Femur (tissue), 1 donor: ENCODE data around the gene VPS37C.

Source experiments
- DNase-seq: peaks from one replicate; pipeline ENCODE4 v3.0.0-alpha.2; 2017

Gene VPS37C

DNA sequence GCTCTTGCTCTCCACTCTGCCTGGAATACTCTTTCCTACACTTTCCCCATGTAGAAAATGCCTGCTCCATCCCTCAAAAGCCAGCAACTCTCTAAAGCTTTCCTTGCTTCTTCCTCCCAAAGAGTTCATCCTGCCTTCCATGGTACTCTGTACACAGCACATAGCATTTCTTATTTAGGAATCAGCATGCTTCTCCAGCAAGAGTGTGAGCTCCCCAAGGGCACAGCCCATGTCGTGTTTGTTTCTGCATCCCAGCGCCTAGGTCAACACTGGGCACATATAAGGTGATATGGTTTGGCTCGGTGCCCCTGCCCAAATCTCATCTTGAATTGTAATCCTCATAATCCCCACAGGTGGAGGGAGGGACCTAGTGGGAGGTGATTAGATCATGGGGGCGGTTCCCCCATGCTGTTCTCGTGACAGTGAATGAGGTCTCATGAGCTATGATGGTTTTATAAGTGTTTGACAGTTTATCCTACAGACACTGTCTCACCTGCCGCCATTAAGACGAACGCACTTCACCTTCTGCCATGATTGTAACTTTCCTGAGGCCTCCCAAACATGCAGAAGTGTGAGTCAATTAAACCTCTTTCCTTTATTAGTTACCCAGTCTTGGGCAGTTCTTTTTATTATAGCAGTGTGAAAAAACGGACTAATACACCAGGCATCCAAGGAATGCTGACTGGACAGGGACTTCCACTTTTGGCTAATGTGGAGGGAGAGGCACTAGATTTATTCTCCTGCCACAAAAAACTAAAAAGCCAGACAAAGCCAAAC is 8.2 kb downstream of the VPS37C start:
- DNase-seq: no peak

DNA sequence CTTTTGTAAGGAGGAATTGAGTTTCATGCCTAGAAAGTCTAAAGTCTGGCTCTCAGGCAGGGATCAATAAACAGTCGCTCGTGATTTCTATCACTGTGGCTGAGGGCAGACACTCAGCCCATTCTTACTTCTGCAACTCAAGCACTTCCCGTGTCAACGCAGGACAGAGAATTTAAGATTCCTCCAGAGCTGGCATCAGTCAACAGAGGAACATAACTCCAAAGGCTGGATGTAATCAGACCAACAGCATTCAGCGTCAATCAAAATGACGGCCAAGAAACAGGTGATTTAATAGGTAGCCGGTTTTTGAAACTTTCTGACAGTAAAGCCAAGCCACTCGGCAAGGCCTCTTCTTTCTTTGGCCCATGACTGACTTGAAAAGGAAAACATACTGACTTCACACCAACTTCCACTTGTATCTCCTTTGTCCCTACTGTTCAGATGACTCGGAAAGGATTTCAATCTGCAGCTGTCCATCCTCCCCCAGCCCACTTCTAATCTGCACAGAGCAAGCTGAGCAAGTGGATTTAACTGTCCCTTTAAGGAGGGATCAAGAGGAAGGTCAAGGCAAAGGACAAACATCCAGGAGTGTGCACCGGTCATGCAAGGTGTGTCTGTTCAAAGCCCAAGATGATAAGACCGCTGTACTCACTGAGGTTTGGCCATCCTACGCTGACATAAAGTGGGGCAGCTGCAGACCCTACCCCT is 9.5 kb downstream of the VPS37C start:
- DNase-seq: no peak

DNA sequence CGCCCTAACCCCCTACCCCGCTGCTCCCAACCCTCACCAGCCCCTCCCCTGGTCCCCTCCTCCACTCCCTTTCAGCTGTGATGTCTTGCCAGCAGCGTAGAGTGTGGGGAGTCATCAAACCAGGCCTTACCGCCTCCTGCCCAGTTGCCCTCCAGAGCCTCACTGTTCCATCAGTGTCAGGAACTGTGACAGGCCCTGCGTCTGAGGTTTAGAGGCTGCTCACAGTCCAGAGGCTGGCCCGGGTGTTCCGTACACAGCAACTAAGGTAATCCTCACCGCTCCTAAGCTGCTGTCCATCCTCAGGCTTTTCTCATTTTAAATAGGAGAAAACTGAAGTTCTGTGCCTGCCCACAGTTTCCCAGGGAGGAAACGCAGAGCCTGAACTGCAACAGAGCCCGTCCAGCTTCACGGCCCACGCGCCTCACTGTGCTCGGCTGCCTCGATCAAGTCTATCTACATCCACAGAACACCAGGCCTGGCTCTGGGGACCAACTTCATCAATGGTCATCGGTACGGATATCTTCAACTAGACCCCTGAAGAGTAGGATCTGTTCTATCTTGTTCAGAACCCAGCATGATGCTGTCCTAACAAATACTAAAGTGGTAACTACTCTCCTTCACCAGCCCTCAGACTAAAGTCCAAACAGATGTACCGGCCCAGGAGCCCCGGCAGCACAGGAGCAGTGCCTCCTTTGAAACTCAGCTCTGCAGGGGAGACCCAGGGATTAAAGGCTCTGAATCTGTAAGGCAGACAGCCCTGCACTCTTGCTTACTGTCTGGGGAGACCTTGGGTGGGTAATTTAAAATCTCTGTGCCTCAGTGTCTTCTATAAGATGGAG is 10.3 kb downstream of the VPS37C start:
- DNase-seq: no peak

DNA sequence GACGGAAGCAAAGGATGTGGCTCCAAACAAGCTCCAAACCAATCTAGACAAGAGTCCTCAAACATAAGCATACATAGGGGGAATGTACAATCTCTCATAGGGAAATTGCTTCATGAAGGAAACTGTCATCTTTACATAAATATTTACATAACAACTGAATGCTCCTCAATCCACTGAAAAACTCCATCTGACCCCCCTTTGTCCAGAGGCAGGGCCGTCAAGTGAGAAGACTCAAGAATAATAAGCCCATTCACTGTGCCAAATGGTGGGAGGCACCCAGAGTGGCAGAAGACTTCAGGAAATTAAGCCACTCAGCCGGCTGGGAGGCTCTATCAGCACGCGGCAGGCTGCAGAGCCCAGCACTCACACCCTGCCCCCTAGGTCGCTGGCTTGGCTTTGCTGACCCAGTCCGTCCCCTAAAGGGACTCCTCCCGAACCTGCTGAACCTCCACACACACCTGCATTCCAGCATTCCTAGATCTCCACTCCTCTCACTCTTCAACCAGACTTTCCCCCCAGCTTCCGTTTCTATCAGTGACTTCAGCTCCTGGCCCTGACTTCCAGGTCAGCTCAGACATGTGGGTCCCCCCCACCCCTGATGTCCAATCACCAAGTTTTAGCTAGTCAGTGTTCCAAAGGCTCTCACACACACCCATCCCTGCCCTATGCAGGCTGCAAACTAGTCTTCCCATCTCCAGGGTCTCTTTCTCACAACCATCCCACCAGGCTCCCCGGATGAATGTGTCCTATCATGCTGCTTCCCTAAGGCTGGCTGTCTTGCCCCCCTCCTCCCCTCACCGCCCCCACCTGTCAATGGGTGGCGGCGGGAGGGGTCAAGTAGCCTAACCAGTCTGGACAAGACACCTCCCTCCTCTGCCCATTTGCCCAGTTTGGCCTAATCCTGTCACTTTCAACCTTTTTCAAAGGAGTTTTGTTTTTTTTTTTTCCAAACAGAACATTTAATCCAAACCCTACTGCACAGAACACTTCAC is 11.3 kb downstream of the VPS37C start:
- no peak for DNase-seq

DNA sequence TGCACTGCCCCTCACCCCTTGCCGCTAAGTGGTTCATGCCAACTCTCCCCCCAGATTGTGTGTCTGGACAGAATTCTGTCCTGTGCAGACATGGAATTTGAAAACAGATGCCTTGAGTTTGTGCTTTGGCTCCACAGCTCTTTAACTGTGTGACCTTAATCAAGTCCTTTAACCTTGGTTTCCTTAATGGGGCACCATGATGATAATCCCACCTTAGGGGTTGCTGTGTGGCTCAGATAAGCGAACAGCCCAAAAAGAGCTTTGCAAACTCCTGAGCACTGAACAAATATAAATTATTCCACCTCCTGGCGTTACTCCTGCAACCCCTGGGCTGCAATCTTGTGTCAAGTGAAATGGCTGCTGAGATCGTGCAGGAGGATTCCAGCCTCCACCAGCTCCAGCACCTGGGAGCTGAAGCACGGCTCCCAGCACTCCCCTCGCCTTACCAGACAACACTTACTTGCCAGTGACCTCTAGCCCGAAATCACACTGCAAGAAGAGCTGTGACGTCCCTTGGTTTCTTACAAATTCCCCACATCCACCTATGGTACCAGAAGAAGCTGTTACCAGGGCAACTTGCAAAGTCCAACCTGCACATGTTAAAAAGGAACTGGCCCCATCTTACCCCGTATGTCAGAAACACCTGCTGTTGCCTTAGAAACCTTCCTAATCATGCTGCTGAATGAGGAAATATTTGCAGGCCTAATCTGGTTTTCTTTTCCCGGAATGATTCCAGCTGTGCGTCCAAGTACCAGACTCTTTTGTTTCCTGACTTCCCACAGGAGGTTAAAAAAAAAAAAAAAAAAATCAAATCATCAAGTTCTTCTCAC is 13.2 kb downstream of the VPS37C start:
- no peak for DNase-seq

DNA sequence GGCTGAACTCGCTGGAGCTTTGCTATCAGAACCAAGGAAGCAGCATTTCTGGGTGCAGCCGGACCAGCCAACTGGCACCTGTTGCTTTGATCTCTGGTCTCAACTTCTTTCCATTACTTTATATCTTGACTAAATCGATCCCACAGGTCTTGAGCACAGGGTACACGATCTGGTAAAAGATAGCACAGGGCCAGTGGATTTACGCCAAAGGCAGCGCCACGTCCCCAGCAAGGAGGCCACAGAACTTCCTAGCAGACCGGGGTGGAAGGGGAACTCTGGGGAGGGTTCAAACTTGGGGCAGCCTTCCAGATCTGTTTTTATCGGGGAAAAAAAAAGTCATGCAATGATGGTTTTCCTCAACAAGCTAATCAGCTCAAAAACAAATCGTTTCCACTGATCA is 14.0 kb downstream of the VPS37C start:
- DNase-seq: no peak

DNA sequence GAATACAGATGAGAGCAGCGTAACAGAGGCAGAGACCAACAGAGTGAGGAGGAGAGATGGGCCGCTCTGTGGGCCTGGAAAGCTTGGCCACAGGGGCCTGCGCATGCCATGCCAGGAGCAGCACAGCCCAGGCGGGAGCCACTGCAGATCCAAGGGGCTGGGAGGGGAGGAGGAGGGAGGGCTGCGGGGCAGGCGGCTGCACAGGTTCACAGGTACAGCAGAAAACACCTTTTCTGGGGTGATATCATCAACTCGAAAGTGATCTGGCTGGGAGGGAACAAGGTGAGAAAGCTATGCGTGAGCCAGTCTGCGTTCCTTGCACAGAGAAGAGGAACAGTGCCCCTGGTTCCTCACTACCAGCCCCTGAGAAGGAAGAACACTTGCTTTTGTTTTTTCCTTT is 14.8 kb downstream of the VPS37C start:
- no peak for DNase-seq

DNA sequence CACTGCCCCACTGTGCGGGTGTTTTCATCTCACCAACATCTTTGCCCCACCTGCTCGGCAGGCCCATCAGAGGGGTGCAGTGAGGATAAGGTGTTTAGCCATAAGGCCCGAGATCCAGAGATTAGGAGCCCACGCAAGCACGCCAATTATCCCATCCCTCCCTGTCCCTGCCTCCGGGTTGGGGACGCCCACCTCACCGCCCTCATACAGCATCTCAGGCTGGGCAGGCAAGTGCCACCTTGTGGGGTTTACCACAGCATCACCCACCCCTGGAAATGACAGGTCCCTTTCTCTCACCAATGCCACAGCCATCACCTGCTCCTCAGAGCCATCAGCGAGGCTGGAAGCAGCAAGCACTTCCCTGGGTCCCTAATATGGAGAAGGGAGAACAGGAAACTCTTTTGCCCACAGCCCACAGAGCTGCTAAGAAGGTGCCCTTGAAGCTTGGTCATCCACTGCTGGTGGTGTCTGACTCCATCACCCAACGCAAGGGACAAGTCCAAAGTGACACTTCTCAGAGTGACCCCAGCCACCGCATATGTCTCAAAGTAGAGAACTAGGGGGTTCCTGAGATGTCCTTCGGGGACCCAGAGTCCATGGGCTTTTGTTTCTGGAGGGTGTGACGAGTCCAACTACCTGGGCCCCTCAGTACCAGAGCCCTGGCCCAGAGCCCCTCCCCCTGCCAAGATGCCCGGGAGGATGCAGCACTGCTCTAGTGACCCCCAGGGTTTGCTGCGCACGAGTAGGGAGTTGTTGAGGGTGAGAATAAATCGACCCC is 15.8 kb downstream of the VPS37C start:
- no peak for DNase-seq

DNA sequence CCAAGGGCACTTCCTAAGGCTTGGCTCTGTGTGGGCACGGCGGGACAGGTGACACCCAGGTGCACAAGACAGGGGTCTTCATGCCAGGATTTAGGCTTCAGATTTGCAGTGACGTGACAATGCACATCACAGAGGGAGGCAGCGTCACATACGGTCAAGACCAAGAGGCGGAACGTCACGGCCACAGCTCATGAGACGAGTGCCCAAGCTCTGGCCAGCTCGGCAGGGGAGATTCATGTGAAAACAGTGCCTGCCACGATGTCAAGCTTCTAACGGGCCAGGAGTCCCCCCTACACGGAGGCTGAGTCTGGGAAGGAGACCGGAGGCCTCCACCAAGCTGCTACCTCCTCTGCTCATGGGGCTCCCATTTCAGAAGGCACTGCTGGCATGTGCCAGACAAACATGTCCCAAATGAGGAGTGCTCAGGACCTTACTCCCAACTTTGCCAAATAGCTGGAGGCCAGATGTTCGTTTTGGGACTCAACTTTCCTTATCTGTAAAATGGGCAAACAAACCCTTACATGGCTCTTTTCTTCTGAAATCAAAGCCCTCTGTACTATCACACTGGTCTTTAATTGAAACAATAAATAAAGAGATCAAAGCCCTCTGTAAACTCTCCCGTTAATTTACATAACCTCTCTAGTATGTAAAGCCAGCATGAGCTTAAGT is 16.6 kb downstream of the VPS37C start:
- no peak for DNase-seq

DNA sequence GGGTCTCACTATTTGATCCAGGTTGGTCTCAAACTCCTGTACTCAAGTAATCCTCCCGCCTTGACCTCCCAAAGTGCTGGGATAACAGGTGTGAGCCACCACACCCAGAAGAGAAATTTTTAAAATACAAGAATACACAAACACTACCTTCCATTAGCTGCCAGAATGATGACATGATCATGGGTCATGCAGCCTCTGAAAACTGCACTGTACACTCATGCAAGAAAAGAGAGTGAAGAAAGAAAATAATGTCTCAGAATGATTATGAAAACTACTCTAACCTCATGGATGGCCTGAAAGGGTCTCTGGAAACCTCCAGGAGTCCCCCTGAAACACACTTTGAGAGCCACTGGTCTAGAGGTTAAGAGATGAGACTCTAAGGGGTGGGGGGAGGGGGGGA is 18.8 kb downstream of the VPS37C start:
- DNase-seq: no peak

DNA sequence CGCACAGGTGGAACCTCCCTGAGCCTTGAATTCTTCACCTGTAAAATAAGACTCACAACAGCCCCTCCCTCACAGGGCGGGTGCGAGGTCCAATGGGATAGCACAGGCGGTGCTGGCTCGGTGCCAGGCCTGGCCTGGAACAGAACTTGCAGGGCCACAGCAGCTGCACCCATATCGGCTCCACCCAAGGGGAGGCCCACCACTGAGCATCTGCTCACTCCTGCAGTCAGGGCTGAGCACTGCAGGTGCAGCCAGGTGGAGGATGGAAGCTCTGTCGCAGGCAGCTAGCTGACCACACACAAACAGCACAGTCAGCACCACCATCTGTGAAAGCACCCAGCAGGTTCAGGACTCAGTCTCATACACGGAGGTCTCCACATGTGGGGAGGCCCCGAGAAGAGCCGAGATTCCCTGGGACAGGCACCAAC is 19.6 kb downstream of the VPS37C start:
- DNase-seq: peak; percentile 55

DNA sequence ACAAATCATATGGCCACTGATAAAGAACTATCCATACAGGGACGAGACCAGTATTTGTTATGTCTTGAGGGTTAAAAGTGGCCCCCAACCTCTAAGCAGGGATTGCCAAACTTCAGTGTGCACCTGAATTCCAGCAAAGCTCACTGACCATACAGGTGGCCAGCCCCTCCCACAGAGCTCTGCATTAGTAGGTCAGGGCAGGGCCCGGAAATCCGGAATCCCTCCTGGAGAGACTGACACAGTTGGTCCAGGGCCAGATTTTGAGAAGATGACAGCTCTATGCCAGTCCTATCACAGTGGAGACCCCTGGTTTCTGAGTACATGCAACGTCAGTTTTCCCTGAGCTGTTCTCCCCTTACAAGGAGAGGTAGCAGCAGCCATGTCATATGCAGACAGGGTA is 20.8 kb downstream of the VPS37C start:
- DNase-seq: no peak

DNA sequence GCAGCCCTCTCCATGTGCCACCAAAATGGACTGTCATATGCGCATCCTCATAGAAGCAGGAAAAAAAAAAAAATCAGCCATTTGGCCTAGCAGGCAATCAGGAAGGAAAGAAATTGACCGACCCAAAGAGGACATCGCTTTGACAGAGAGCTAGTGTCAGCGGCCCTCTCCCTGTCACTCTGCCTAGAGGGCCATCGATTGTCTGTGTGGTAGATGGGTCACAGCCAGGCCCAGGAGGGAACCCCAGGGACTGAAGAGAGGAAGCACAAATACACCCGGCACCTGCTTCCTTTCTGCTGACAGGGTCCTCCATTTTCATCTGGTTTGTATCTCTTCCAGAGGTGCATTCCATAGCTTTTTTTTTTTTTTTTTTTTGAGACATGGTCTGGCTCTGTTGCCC is 21.8 kb downstream of the VPS37C start:
- DNase-seq: no peak

DNA sequence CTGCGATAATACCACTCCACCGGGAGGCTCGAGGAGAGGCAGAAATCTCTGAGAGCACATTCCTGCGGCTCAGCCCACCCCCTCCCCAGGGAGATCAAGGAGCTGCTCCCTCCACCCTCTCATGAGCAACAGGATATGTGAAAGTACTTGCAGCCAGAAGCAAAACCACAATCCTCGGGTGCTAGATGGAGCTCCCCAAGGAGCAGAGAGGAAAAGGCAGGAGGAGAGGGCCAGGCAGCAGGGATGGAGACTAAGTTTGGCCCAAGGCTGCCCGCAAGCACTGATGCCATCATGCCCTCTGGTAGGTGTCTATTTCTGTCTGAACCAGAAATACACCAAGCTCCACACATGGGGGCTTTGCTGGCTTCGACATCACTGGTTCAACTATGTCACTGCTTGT is 22.3 kb downstream of the VPS37C start:
- peak; percentile 43 for DNase-seq

DNA sequence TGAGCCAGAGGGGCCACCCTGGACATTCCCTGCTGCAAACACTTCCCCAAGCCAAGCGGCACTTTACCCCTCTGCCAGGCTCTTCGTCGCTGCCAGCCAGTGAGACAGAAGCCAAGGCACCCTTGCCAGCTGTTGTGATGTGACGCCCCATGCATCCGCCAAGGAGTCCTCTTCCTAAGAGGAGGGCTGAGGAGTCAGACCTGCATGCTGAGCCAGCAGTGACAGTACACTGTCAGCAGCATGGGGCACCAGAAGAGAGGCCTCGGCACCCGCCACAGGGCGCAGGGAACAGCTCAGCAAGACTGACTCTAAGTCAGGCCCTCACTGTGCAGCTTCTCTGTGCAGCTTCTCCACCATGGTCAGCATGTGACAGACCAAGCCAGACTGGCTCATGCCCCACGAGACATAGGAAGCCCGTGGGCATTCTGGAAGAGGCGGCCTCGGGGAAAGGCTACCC is 26.4 kb downstream of the VPS37C start:
- DNase-seq: no peak

DNA sequence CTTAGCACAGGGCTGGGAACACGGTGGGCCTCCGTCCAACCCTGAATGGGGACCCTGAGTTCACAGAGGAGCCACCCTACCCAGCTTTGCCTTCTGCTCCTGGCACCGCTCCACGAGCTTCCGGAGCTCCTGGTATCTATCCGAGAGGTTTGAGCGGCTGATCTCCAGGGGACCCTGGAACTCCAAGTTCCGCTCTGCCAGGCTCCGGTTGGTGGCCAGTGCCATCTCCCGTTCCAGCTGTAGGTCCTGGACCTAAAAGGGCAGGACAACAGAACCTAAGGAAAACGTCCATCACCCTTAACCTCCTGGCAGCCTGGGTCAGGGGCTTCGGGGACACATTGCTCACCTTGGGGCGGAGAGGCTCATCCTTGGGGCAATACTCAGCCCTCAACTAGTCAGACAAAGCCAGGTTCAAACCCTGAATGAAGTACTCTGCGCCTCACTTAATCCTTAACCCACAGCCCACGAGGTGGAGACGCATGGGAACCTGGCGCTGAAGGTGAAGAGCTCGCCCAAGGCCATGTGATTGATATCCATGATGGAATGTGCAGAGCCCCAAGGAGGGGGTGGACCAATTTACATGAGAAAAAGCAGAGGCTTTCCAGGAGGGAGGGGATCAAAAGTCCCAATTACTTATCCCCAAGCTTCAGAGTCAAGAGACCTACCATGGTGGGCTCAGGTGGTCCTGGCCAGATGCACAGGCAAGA is 27.1 kb downstream of the VPS37C start:
- no peak for DNase-seq

DNA sequence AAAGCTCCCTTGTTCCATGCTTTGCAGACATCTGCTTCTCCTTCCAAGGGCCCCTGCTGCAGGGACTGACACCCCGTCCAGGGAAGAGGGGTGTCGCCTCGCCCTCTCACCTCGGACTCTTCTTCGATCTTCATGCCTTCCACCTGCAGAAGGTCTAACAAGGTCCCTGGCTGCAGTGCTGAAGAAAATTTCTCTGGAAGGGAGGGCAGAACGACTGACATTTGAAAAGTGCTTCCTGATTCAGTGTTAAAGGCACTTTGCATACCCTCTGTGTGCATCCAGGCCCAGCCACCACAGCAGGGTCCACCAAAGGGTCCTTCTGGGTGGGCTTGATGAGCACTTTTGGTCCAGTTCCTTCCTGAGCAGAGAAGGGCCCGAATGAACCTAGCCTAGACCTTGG is 28.1 kb downstream of the VPS37C start:
- no peak for DNase-seq

DNA sequence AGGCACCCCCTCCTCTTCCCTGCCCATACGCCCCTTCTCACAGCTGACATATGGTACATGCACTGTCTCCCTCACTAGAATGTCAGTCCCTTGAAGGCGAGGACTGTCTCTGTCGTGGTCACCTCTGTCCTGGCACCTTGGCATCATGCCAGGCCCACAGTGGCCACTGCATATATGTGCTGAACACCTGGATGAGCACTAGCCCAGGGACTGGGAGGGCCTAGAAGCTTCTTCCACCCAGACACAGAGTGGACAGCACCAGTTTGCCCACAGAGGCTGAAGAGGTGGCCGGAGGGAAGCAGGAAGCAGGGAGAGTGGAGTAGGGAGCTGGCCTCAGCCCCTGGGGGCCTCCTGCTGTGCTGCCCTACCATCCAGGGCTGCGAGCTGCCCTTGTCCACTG is 28.6 kb downstream of the VPS37C start:
- no peak for DNase-seq

DNA sequence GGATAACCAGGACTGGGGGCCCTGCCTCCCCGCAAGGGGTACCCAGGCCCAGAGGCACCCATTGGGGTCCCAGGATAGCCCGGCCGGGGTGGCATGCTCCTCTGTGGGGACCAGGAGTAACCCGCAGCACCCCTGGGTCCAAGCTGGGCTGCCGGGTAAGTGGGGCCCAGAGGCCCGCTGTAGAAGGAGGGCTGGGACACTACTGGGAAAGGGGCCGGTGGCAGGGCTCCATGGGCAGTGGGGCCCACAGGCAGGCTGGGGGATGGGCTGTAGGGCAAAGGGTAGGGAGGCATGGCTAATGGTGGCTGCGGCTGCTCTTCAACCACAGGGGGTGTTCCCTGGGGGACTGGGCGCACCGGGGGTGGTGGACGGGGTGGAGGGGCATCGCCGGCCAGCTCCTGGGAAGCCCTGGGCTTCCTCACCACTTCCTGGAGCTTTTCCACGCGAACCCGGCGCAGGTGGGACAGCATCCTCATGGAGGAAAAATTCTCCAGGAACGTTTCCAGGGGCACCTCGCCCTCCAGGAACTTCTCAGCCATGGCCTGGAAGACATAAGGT is 29.1 kb downstream of the VPS37C start:
- no peak for DNase-seq
